Ovary (tissue), 3 donors: ENCODE results near the gene LRRC27.
"Not testable (repeated sequence)": the region's sequence is repeated elsewhere in the genome, so short reads cannot be mapped to it uniquely, and the experiment has no call there.

Experiments used
- CTCF ChIP-seq, 3 donors: fragments of 450-650 bp in 2 of 3; fragments of 200-600 bp in 1 of 3; IDR thresholded peaks; one replicate each; pipeline versions ENCODE4 v1.5.1 to v1.8.0; 2016 to 2022; ENCODE audit warnings: antibody characterized with exemption in 3 of 3, mild to moderate bottlenecking in 1 of 3
- EP300 ChIP-seq: sonication (generic); formaldehyde crosslinking; IDR thresholded peaks from one replicate; pipeline ENCODE4 v1.6.1; 2017; ENCODE audit warnings: antibody characterized with exemption
- POLR2A ChIP-seq: fragments of 450-650 bp; IDR thresholded peaks from one replicate; pipeline ENCODE4 v1.6.1; 2017; ENCODE audit warnings: antibody characterized with exemption, mild to moderate bottlenecking, moderate library complexity
- donor health status: DM: no; HTN: no; CAD: no.

DNA sequence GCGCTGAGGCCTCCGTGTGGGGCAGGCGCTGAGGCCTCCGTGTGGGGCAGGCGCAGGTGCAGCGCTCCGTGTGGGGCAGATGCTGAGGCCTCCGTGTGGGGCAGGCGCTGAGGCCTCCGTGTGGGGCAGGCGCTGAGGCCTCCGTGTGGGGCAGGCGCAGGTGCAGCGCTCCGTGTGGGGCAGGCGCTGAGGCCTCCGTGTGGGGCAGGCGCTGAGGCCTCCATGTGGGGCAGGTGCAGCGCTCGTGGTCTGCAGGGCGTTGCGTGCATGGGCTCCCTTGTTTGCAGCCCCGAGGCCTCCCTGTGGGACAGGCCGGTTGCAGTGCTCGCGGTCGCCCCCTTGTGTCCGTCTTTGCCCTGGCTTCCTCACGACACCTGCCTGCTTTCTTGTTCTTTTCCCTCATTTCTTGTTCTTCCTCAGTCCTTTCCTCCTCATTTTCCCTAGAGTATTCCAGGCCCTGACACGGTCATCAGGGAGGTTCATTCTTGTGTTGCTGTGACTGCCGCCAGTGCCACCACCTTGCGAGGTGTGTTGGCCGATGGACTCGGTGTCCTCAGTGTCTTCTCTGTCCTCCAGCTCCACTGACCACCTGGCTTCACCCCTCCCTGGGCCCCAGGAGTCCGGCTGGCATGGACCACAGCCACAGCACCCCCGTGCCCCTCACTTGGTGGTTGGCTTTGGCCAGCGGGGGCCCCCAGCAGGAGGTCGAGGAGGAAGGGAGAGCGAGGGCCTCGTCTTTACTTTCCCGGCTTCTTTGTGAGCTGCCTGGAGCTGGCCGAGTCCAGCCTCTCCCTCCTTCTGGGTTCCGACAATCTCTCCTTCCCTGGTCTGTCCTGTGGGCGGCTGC is 20.7 kb downstream of the LRRC27 start:
- not testable (repeated sequence) for TF ChIP-seq POLR2A, EP300
- peak; percentile 33 to 83 (median 61) for TF ChIP-seq CTCF (IDR thresholded peaks at IDR 0.05)
